Heart right ventricle (tissue), 16 donors: ENCODE measurements around the gene SPECC1. TPM values are rescaled to one million over a fixed set of nuclear protein-coding genes. Genes with fewer than 3 reads are reported as not detected.
"Not testable (repeated sequence)": the region's sequence is repeated elsewhere in the genome, so short reads cannot be mapped to it uniquely, and the experiment has no call there.

Experiments
- ATAC-seq, 8 donors: fragments of 200-7000 bp; cut with Tn5 transposase; one replicate each; pipeline ENCODE4 v1.9.1; 2020; ENCODE audit warnings: mild to moderate bottlenecking in 8 of 8, moderate library complexity in 8 of 8, moderate number of reproducible peaks in 1 of 8
- DNase-seq, 2 donors: peaks; one replicate each; pipeline ENCODE4 v3.0.0-alpha.2; 2020
- H3K27ac ChIP-seq, 10 donors: fragments of 200-600 bp; sonication (generic) in 2 of 10; one replicate each; pipeline versions ENCODE4 v1.5.0 to v1.8.0; 2020 to 2022; ENCODE audit warnings: mild to moderate bottlenecking in 3 of 10
- H3K27me3 ChIP-seq, 7 donors: fragments of 200-600 bp; one replicate each; pipeline ENCODE4 v1.8.0; 2021 to 2022; ENCODE audit warnings: mild to moderate bottlenecking in 2 of 7
- H3K36me3 ChIP-seq, 9 donors: fragments of 200-600 bp; sonication (generic) in 1 of 9; one replicate each; pipeline versions ENCODE4 v1.5.0 to v1.8.0; 2020 to 2022; ENCODE audit warnings: mild to moderate bottlenecking in 2 of 9
- H3K4me1 ChIP-seq, 9 donors: fragments of 200-600 bp; sonication (generic) in 1 of 9; one replicate each; pipeline versions ENCODE4 v1.5.0 to v1.8.0; 2020 to 2022; ENCODE audit warnings: mild to moderate bottlenecking in 4 of 9
- H3K4me3 ChIP-seq, 10 donors: fragments of 200-600 bp; sonication (generic) in 2 of 10; one replicate each; pipeline versions ENCODE4 v1.5.0 to v1.8.0; 2020 to 2022; ENCODE audit warnings: mild to moderate bottlenecking in 7 of 10, moderate library complexity in 2 of 10
- H3K9me3 ChIP-seq, 11 donors: fragments of 200-600 bp in 10 of 11; sonication (generic) in 2 of 11; one replicate each; pipeline versions ENCODE4 v1.5.0 to v1.8.0; 2013 to 2022; ENCODE audit warnings: mild to moderate bottlenecking in 2 of 11, control low read depth in 1 of 11, moderate library complexity in 1 of 11
- CTCF ChIP-seq, 9 donors: fragments of 200-600 bp; sonication (generic) in 2 of 9; IDR thresholded peaks; one replicate each; pipeline versions ENCODE4 v1.5.0 to v1.8.0; 2021 to 2022; ENCODE audit warnings: antibody characterized with exemption in 9 of 9, mild to moderate bottlenecking in 5 of 9, moderate library complexity in 1 of 9
- WGBS, 2 donors: extraction: QIAGEN DNeasy Blood & Tissue Kit; methylation state at CpG; one replicate each; pipeline ENCODE4 v1.1.7; 2013; ENCODE audit warnings: inconsistent platforms in 1 of 2; 5-methylcytosine and 5-hydroxymethylcytosine counted together
- intact Hi-C, 10 donors: fragments of 100-400 bp; cut with DNase I; formaldehyde crosslinking; loops; one replicate each; pipeline versions ENCODE4 v1.11.1 to v1.14.2; 2022
- polyA plus RNA-seq, 2 donors: library from polyadenylated mRNA; stranded (reverse); fragments of 200-250 nt; gene quantifications; one replicate each; pipeline ENCODE4 v1.2.3, GENCODE V29; 2013
- total RNA-seq, 10 donors: library from RNA; stranded (reverse); fragmentation: NEBNext Ultra II Directional in 3 of 10; extraction: Animal tissue kit (Norgen Biotek cat#: 25700) in 3 of 10; gene quantifications; one replicate each; pipeline versions ENCODE4 v1.2.1 to v1.2.4, GENCODE V29; 2021 to 2023
- donor health status: Arrhythmogenic right ventricular cardiomyopathy.
- donor health status: ischemic (EF 13 %, LVEDD 7.1; RV severe dilation, severe dysfunction).
- donor health status: healthy with polysubstance abuse.
- donor health status: DM: no; HTN: yes; CAD: no.
- donor health status: DM: no; HTN: no; CAD: no.
- donor health status: ischemic (EF 25% LVEDD 6.9; RV normal size, moderate dysfunction).
- donor health status: ischemic (EF 25% LVEDD 5.7; RV mildly dilated, moderate dysfunction).
- donor health status: healthy.
- donor health status: DM: yes; HTN: yes; CAD: no.
- donor health status: Ischemic cardiomyopathy.
- donor health status: ischemic (EF 35%, LVEDD 5.7; RV mildly dilated, moderate dysfunction).
- donor health status: nonischemic (EF 11% LVEDD 7.7; RV severe dilation, severe dysfunction).
- donor health status: DM: yes; HTN: yes; CAD: no.
- donor health status: PGD.
- donor health status: ischemic (EF 29% LVEDD 5.4; RV normal size, mild dysfunction).
- donor health status: nonischemic (EF 23%, LVEDD 6.1; RV moderate dilation, normal function).

The SPECC1 gene
- total and polyA plus RNA-seq, 12 donors, result 2.9 to 15.2 (median 8.5) TPM

GRCh38 chr17:20032636-20033035 lies 23.5 kb downstream of the SPECC1 start:
- no peak for ATAC-seq
- 92% methylated on average over 7 of the region's 7 CpGs for WGBS, 2 donors
- Histone ChIP-seq H3K36me3 (no peaks in the 10 kb centered on the region), H3K27ac (no peak overlapping the region), H3K4me3 (no peak overlapping the region), H3K9me3 (peaks cover 0 to 16% (median 0%) of the 10 kb centered on the region in 11 donors), H3K27me3 (no peaks in the 10 kb centered on the region), H3K4me1 (peaks cover 0 to 3% (median 0%) of the 10 kb centered on the region in 9 donors)
- no peak for DNase-seq
- intact Hi-C loops, result no loop called here
- TF ChIP-seq CTCF (IDR thresholded peaks at IDR 0.05), result no peak

GRCh38 chr17:20033415-20033814 lies 24.3 kb downstream of the SPECC1 start:
- no peaks in the 10 kb centered on the region for H3K36me3 ChIP-seq
- TF ChIP-seq CTCF (IDR thresholded peaks at IDR 0.05), result no peak
- 89 to 96% methylated on average over 3 of the region's 3 CpGs for WGBS, 2 donors
- no peaks in the 10 kb centered on the region for H3K27me3 ChIP-seq
- H3K9me3 ChIP-seq, result peaks cover 0 to 8% (median 0%) of the 10 kb centered on the region in 11 donors
- intact Hi-C loops, result no loop called here
- H3K4me3 ChIP-seq, result no peak overlapping the region
- no peak for ATAC-seq
- H3K4me1 ChIP-seq, result peaks cover 0 to 3% (median 0%) of the 10 kb centered on the region in 9 donors
- H3K27ac ChIP-seq, result no peak overlapping the region
- no peak for DNase-seq

- no peak overlapping the region for H3K27ac ChIP-seq
- ATAC-seq (no peak), DNase-seq (no peak)
- H3K4me3 ChIP-seq, result no peak overlapping the region
- no peaks in the 10 kb centered on the region for H3K27me3 ChIP-seq
- no peak for TF ChIP-seq CTCF (IDR thresholded peaks at IDR 0.05)
- no peaks in the 10 kb centered on the region for H3K36me3 ChIP-seq
- H3K4me1 ChIP-seq, result peaks cover 0 to 1% (median 0%) of the 10 kb centered on the region in 9 donors
- intact Hi-C loops, result no loop called here
- 95 to 97% methylated on average over 3 of the region's 3 CpGs for WGBS, 2 donors
- no peaks in the 10 kb centered on the region for H3K9me3 ChIP-seq
Measured at GRCh38 chr17:20035501-20035900, 26.3 kb downstream of the SPECC1 start.

GRCh38 chr17:20037286-20037685 lies 28.1 kb downstream of the SPECC1 start:
- H3K27ac ChIP-seq, H3K4me1 ChIP-seq, DNase-seq, H3K4me3 ChIP-seq, ATAC-seq, H3K36me3 ChIP-seq, H3K9me3 ChIP-seq, intact Hi-C loops, H3K27me3 ChIP-seq: not testable (repeated sequence)
- WGBS, 2 donors, result 77 to 85% methylated on average over 1 of the region's 1 CpG

GRCh38 chr17:20039037-20039436 lies 29.9 kb downstream of the SPECC1 start:
- Histone ChIP-seq H3K9me3 (no peaks in the 10 kb centered on the region), H3K4me3 (no peak overlapping the region), H3K27me3 (no peaks in the 10 kb centered on the region), H3K36me3 (no peaks in the 10 kb centered on the region), H3K4me1 (peaks cover 0 to 12% (median 0%) of the 10 kb centered on the region in 9 donors), H3K27ac (no peak overlapping the region)
- ATAC-seq (no peak), DNase-seq (no peak)
- WGBS, 2 donors, result 88 to 91% methylated on average over 2 of the region's 2 CpGs
- intact Hi-C loops, result no loop called here
- no peak for TF ChIP-seq CTCF (IDR thresholded peaks at IDR 0.05)
